NCI-H345 treated with DMSO at 0.1 percent for 48 hours (cell line): Measurements from ENCODE around the gene TK1.

Experiments used
- DNase-seq: peaks from one replicate; lab custom pipeline; 2025; ENCODE audit not compliant: unreplicated experiment; lab: John Stamatoyannopoulos, UW

TK1 gene

GRCh38 chr17:78135858-78136500, 50.9 kb downstream of the TK1 start:
- DNase-seq = no peak

- no peak for DNase-seq
Measured at GRCh38 chr17:78134899-78135385, 51.9 kb downstream of the TK1 start.

DNA sequence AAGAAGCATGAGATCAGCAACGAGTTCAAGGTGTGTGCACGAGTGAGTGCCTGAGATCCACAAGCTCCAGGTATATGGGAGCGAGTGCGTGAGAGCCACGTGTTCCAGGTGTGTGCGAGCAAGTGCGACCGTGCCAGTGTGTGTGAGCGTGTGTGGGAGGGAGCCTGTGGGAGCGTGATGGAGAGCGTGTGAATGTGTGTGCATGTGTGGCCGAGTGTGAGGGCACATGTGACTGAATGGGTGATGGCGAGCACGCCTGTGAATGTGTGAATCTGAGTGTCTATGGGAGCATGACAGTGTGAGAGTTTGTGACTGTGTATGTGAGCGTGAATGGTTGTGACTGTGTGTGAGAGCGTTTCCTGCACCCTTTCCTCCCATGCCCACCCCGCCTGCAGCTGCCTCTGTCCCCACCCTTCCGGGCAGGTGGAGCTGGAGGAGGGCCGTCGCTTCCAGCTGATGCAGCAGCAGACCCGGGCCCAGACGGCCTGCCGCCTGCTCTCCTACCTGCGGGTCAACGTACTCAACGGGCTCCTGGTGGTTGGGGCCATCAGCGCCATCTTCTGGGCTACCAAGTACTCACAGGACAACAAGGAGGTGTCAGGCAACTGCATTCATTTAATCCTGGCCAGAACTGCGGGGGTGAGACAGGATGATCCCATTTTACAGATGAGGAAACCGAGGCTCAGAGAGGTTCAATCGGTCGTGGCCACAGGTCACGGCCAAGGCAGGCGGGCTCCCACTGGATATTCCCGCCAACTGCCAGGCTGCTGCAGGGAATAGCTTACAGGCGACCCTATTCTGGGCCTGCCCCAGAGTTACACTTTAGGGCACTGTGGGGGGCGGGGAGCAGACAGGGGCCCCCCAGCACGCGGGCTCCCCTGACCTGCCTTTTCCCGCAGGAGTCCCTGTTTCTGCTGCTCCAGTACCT, 52.6 kb downstream of the TK1 start:
- peak; percentile 24 for DNase-seq

DNA sequence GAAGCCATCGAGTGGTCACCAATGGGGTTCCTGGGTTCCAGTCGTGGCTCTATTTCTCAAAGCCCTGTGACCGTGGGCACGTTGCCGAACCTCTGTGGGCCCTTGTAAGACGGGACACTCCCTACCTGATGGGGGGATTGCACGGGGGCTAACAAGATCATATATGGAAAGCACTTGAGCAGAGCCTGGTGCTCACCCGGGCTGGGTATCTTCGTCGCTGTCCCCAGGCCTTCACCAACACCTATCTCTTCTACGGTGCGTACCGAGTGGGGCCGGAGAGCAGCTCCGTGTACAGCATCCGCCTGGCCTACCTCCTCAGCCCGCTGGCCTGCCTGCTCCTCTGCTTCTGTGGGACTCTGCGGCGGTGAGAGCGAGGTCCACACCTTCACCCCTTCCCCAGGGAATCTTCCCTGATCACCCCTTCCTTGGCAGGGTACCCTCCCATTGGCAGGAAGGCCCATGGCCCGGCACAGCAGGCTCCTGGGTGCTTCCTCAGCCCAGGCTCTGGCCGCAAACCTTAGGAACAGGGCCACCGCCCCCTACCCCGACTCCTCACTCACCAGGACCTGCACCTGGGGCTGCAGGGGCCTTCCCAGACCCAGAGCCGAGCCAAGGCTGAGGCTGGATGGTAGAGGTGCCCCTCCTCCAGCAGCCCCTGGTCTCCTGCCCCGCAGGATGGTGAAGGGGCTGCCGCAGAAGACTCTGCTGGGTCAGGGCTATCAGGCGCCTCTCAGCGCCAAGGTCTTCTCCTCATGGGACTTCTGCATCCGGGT, 53.5 kb downstream of the TK1 start:
- DNase-seq = no peak

DNA sequence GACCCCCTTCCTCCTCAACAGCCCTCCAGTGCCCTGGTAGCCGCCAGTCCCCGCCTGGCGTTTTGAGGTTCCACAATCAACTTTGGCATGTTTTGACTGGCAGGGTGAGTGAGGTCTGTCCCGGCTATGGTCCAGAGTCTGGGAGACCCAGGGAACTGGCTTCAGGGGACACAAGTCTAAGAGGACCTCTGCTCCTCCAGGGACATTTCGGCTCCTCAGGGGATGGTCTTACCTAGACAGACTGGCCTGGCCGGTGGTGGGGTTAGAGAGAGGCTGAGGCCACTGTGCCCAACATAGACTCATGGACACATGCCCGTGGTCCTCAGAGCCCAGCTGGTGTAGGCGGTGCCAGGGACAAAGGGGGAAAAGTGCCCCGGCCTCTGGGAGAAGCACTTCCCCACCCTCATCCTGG, 54.1 kb downstream of the TK1 start:
- no peak for DNase-seq

- DNase-seq = no peak
Measured at GRCh38 chr17:78132084-78132676, 54.7 kb downstream of the TK1 start.

DNA sequence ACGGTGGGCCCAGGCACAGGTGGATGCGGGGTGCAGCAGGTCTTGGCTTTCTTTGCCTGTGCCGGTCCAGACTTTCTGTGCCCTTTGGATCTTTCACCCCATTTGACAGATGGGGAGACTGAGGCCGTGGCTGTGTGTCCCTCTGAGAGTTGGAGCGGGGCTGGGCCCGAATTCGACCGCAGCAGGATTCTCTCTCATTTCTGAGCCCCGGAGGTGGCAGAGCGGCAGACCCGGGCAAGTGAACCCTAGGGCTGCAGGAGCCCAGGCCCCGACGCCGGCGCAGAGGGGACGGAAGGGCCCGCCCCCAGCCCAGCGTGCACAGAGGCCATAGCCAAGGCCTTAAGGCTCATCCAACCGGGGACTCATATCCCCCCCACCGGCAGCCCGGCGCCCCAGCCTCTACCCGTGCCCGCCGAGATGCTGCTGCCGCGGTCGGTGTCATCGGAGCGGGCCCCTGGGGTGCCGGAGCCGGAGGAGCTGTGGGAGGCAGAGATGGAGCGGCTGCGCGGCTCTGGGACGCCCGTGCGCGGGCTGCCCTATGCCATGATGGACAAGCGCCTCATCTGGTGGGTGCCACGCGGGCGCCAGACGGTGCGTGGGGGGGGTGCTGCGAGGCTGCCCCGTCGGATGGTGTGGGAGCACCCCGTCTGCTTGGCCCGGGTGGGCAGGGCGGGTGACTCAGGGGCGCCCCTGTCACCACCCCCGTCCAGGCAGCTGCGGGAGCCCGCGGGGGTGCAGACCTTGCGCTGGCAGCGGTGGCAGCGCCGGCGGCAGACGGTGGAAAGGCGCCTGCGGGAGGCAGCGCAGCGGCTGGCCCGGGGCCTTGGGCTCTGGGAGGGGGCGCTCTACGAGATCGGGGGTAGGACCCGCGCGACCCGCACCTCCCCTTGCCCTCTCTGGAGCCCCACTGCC, 55.4 kb downstream of the TK1 start:
- DNase-seq = no peak

DNA sequence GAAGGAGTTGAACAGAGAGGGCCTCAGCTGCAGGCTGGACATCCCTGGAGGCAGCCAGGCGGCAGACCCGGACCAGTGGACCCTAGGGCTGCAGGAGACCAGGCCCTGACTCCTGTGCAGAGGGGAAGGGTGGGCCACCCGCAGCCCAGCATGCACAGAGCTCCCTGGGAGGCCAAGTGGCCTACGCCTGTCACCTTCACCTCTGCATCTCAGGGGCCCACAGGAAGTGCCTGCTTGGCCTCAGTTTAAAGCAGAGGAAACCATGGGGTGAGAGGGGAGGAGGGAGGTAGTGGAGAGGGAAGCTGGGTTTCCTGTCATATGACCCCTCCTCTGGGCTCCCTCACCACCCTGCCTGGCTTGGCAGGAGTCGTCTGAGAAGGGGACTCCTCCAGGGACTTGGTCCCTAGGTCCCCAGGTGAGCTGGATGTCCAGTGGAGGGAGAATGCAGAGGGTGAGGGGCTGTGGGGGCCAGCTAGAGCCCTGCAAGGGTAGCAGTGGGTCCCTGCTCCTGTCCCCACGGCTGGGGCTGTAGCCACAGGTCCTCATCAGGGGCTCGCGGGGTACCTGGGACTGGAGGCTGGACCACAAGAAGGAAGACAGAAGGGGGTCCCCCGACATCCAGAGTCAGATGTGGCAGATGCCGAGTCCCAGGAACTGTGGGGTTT, 56.3 kb downstream of the TK1 start, which contains the start of gene TMC8:
TMC8 (plus strand) TSS at position 335 of the 665 bp plus-strand sequence. CDS start 818 bp downstream, outside the sequence.
- no peak for DNase-seq

DNA sequence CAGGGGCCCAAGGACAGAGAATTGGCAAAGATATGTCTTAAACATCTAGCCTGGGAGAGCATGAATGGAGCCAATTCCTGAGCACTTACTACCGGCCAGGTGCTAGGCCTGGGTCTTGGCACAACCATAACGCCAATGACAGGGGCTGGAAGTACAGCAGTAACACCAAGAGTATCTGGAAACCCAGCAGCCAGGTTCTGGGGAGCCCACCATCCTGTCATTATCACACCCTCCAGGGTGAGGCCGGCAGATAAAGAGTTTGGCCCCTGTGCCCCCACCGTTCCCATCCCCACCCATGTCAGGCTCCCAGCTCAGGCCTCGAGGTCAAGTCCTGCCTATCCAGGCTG, 56.8 kb downstream of the TK1 start:
- DNase-seq = no peak

DNA sequence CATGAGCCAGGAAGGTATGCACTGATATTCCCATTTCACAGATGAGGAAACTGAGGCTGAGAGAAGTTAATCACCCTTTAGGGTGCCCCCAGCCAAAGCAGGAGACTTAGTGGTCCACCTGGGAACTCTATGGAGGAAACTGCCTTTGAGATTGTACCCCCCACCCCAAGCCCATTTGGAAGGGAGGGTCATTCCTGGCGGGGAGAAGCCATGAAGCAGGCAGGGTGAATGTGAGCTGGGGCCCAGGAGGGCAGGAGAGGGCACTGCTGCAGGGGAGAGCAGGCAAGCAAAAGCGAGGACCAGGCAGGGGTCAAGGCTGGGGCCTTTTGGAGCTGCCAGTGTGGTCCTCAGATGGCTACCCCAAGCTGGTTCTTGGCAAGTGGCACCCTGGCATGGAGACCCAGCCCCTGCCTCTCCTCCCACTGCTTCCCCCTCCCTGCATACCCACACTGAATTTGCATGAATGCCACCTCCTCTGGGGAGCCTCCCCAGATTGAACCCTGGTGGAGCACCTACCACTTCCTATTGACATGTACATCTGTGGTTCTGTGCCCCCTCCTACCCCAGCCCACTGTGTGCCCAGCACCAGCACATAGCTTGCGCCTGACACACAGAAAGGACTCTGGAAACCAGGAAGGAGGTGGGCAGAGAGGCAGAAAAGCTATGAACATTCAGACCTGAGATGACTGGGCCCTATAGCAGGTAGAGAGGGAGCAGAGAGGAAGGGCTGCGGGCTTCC, 57.3 kb downstream of the TK1 start:
- no peak for DNase-seq

DNA sequence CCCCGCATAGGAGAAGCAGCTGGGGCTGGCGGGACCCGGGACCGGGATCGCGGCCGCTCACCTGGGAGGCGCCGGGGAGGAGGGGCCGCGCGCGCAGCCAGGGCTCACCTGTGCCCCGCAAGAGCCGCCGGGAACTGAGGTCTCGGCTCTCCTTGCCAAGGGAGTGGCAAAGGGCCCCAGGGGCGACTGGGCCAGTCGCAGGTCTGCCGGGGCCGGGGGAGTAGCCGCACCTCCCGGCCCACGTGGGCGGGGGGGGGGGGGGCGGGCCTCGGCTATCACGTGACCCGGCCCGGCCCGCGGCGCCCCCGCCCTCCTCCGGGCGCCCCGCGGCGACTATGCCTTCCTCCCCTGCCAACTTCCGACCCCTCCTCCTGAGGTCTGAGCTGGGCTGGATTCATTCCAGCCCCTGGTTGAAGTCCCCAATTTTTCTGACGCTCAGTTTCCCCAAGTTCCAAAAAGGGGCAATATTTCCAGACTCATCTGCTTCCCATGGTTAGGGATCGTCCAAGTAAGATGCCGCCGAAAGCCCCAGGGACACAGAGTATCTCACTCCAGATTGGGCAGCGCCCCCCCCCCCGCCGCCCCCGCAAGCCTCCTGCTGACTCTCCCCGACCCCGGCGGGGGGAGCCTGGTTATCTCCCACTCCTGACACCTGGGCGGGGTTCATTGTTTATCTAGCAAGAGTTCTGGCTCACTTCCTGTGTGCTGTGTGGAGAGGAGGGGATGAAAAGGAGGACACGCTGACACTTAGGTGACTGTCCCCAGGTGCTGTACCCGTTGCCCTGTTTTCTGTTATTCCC, 58.1 kb downstream of the TK1 start, which contains the start of gene TMC6:
TMC6 (minus strand) TSS at position 205 of the 800 bp plus-strand sequence. CDS start 1,923 bp downstream, outside the sequence.
- DNase-seq = peak; percentile 59

GRCh38 chr17:78127888-78128550, 58.8 kb downstream of the TK1 start:
- DNase-seq = no peak

DNA sequence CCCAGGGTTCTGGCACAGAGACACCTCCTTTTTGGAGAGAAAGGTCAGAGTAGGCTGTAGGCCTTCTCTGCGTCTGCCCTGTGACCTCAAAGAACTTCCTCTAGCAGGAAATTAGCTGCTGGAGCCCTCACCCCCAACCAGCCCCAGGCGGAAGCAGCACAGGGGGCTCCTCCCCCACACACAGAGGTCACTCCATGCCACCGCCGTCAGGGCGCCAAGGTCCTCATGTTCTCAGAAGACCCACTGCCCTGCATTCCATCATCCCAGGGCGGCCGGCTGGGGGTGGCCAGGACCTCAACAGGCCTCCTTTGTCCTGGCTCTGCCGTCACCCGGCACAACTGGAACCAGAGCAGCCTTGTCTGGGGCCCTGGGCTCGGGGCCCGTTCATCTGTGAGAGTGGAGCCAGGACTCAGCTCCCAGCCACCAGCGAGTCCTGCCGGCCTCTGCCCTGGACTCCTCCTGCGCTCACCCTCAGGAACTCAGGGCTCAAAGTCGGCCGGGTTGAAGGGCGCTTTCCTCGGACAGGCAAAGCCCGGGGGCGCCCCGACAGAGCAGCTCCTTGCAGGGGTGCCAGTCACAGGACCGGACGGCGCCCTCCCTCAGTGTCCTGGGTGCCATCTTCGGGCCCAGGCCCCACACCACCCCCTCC, 59.5 kb downstream of the TK1 start:
- no peak for DNase-seq

DNA sequence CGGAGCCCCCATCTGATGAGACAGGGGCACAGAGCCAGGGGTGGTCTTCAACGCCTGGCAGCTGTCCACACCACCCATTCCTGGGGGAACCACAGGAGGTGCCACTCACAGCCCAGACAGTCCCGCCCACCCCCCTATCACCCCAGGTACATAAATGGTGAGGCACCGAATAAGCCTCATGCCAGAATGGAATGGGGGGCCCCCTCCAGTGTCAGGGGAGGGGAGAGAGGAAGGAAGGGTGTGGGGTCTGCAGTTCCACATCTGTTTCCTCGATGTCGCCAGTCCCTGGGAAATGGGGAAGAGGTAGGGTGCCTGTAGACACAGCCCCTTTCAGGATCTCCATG, 60.0 kb downstream of the TK1 start:
- no peak for DNase-seq

- DNase-seq = no peak
Measured at GRCh38 chr17:78125976-78126894, 60.6 kb downstream of the TK1 start.
